ENCODE data around the gene GPT2. TPM values are rescaled to one million over a fixed set of nuclear protein-coding genes. Genes with fewer than 3 reads are reported as not detected.

Gene GPT2
- total and polyA plus RNA-seq, 2 donors (not counting 3 experiments of a cell fraction or from before 2014, with no cell fraction given): 10.8 to 17.9 TPM

- H3K4me1 ChIP-seq (ENCODE audit: control insufficient read depth, extremely low read depth, insufficient read depth, low read length): peaks cover 3% of the 10 kb centered on the region
- no peaks in the 10 kb centered on the region for H3K9me3 ChIP-seq (replicated peaks; ENCODE audit: control insufficient read depth, insufficient read depth, low read length)
- TF ChIP-seq FOS (IDR thresholded peaks at IDR 0.05; ENCODE audit: borderline replicate concordance, insufficient read depth, low read length): no peak
- TF ChIP-seq POLR2AphosphoS5 (IDR thresholded peaks at IDR 0.05; ENCODE audit: insufficient read depth, low read depth, low read length): no peak
- no peak for TF ChIP-seq POLR2A (IDR thresholded peaks at IDR 0.05; ENCODE audit: low read depth, low read length)
- TF ChIP-seq CTCF (IDR thresholded peaks at IDR 0.05; ENCODE audit: extremely low read depth in 1 of 2, insufficient read depth in 1 of 2, low read depth in 1 of 2, low read length in 2 of 2): no peak
- no peak for TF ChIP-seq JUN (IDR thresholded peaks at IDR 0.05; ENCODE audit: borderline replicate concordance, insufficient read depth, insufficient read length, low read depth)
- no peak for TF ChIP-seq MAX (IDR thresholded peaks at IDR 0.05; ENCODE audit: insufficient read depth, insufficient read length)
- no peak for TF ChIP-seq MYC (IDR thresholded peaks at IDR 0.05; ENCODE audit: low read depth, low read length)
- TF ChIP-seq EZH2 (IDR thresholded peaks at IDR 0.05; ENCODE audit: borderline replicate concordance, low read depth, low read length, severe bottlenecking): no peak
- TF ChIP-seq GATA2 (IDR thresholded peaks at IDR 0.05; ENCODE audit: insufficient read depth, insufficient read length, low read depth, low read length): no peak
- H3K79me2 ChIP-seq (ENCODE audit: control insufficient read depth, insufficient read depth, low read length): no peaks in the 10 kb centered on the region
- POLR2A ChIA-PET: no interaction called here
- FAIRE-seq (no peak), DNase-seq (ENCODE audit: low read depth, low spot score) (no peak)
- CTCF ChIA-PET: interaction anchor here (0.9 to 1.3 kb wide), 4 partner anchors 9 to 72 kb away, joined by 3 to 6 read pairs (median 4); no protein-coding TSS in a partner anchor
- H3K4me2 ChIP-seq (ENCODE audit: insufficient read depth, low read length): no peak overlapping the region
- H3K9ac ChIP-seq (replicated peaks; ENCODE audit: extremely low read depth, insufficient read depth, low read length): no peak overlapping the region
- no peaks in the 10 kb centered on the region for H3K9me1 ChIP-seq (replicated peaks; ENCODE audit: control insufficient read depth, extremely low read depth, insufficient read depth, low read length)
- H3K27ac ChIP-seq (ENCODE audit: insufficient read depth, low read depth, low read length): no peak overlapping the region
- no peaks in the 10 kb centered on the region for H3K36me3 ChIP-seq (ENCODE audit: control insufficient read depth in 2 of 2, extremely low read depth in 1 of 2, insufficient read depth in 2 of 2, low read length in 2 of 2)
- dilution Hi-C loops (cut with MboI; ENCODE audit: extremely low pct_ligation_motif_present, low sequenced_read_pairs): no loop called here
- no peak overlapping the region for H3K4me3 ChIP-seq (replicated peaks in 1 of 3; ENCODE audit: insufficient read depth in 1 of 3, low read depth in 1 of 3, low read length in 3 of 3)
- no peaks in the 10 kb centered on the region for H3K27me3 ChIP-seq (ENCODE audit: control insufficient read depth in 2 of 2, insufficient read depth in 2 of 2, low read length in 2 of 2)
- H2AFZ ChIP-seq (ENCODE audit: low read depth, low read length): no peak overlapping the region
- no peaks in the 10 kb centered on the region for H4K20me1 ChIP-seq (replicated peaks; ENCODE audit: control insufficient read depth, extremely low read depth, insufficient read depth, low read length)
- BruUV-seq (replicated peaks): no TSS peak
- intact Hi-C loops (cut with micrococcal nuclease): no loop called here
Observed at GRCh38 chr16:46873201-46873600, 11.0 kb upstream of the GPT2 start.

Data from endothelial cell of umbilical vein (primary cell).